CD14-positive monocyte (primary cell): ENCODE data around the gene ASZ1. TPM values are rescaled to one million over a fixed set of nuclear protein-coding genes. Genes with fewer than 3 reads are reported as not detected.

Source experiments
- DNase-seq, 3 donors: peaks; one replicate each; pipeline ENCODE4 v3.0.0-alpha.2; 2011 to 2022
- H2AFZ ChIP-seq: 2 replicates; pipeline ENCODE4 v1.6.0; 2012; ENCODE audit warnings: mild to moderate bottlenecking, low read depth, low read length, inconsistent platforms; ENCODE audit not compliant: insufficient read depth, poor library complexity, severe bottlenecking
- H3K27ac ChIP-seq, 2 donors: 1 replicate in 1 of 2; 2 replicates in 1 of 2; pipeline ENCODE4 v1.5.1; 2012 to 2013; ENCODE audit warnings: low read length in 2 of 2, control low read depth in 1 of 2, inconsistent platforms in 1 of 2, low read depth in 1 of 2, mild to moderate bottlenecking in 1 of 2
- H3K27me3 ChIP-seq, 2 donors: one replicate each; pipeline versions ENCODE4 v1.6.0 to v1.6.1; 2011 to 2013; ENCODE audit warnings: low read length in 2 of 2; ENCODE audit not compliant: control insufficient read depth in 2 of 2, insufficient read depth in 2 of 2
- H3K36me3 ChIP-seq, 2 donors: replicated peaks in 1 of 2; 1 replicate in 1 of 2; 2 replicates in 1 of 2; pipeline versions ENCODE4 v1.5.1 to v1.6.1; 2012 to 2013; ENCODE audit warnings: low read length in 2 of 2, control low read depth in 1 of 2, inconsistent platforms in 1 of 2, mild to moderate bottlenecking in 1 of 2; ENCODE audit not compliant: insufficient read depth in 2 of 2, control insufficient read depth in 1 of 2
- H3K4me1 ChIP-seq, 2 donors: 1 replicate in 1 of 2; 2 replicates in 1 of 2; pipeline versions ENCODE4 v1.5.1 to v1.6.1; 2012 to 2013; ENCODE audit warnings: low read length in 2 of 2, control low read depth in 1 of 2, inconsistent platforms in 1 of 2, mild to moderate bottlenecking in 1 of 2, moderate library complexity in 1 of 2; ENCODE audit not compliant: insufficient read depth in 2 of 2, control insufficient read depth in 1 of 2
- H3K4me2 ChIP-seq: replicated peaks from 2 replicates; pipeline ENCODE3; 2012; ENCODE audit warnings: low read length, moderate library complexity, mild to moderate bottlenecking; ENCODE audit not compliant: poor library complexity, severe bottlenecking; ENCODE audit errors: extremely low read depth
- H3K4me3 ChIP-seq, 3 experiments: fragments of 200-600 bp in 1 of 3; sonication (generic) in 1 of 3; replicated peaks in 1 of 3; 1 replicate in 2 of 3; 2 replicates in 1 of 3; pipeline ENCODE4 v1.5.1; 2011 to 2013; ENCODE audit warnings: low read length in 3 of 3, mild to moderate bottlenecking in 3 of 3, control low read depth in 2 of 3, low read depth in 2 of 3, inconsistent platforms in 1 of 3, moderate library complexity in 1 of 3
- H3K79me2 ChIP-seq: 2 replicates; pipeline ENCODE4 v1.6.0; 2012; ENCODE audit warnings: mild to moderate bottlenecking, control low read depth, inconsistent platforms, low read length, moderate library complexity; ENCODE audit not compliant: insufficient read depth
- H3K9ac ChIP-seq: 2 replicates; pipeline ENCODE4 v1.6.0; 2017; ENCODE audit warnings: low read length, mild to moderate bottlenecking; ENCODE audit not compliant: insufficient read depth, poor library complexity, severe bottlenecking
- H3K9me3 ChIP-seq, 2 donors: replicated peaks in 1 of 2; 1 replicate in 1 of 2; 2 replicates in 1 of 2; pipeline versions ENCODE4 v1.5.1 to v1.6.1; 2012 to 2013; ENCODE audit warnings: low read length in 2 of 2, control low read depth in 1 of 2; ENCODE audit not compliant: control insufficient read depth in 1 of 2, insufficient read depth in 1 of 2
- H4K20me1 ChIP-seq: 2 replicates; pipeline ENCODE4 v1.6.0; 2012; ENCODE audit warnings: mild to moderate bottlenecking, low read length, control low read depth, moderate library complexity; ENCODE audit not compliant: insufficient read depth
- H3K27ac Mint-ChIP-seq, 7 donors: one replicate each; pipeline ENCODE4 v1.8.0; 2020; ENCODE audit warnings: mild to moderate bottlenecking in 7 of 7, mixed read lengths in 7 of 7, moderate library complexity in 6 of 7, inconsistent platforms in 2 of 7
- H3K27me3 Mint-ChIP-seq, 3 donors: one replicate each; pipeline ENCODE4 v1.8.0; 2021 to 2022; ENCODE audit warnings: low read depth in 3 of 3, mild to moderate bottlenecking in 3 of 3, mixed read lengths in 3 of 3, moderate library complexity in 3 of 3, inconsistent platforms in 1 of 3
- H3K36me3 Mint-ChIP-seq, 2 donors: one replicate each; pipeline ENCODE4 v1.8.0; 2020; ENCODE audit warnings: mixed read lengths in 2 of 2, inconsistent platforms in 1 of 2, mild to moderate bottlenecking in 1 of 2
- H3K4me1 Mint-ChIP-seq: one replicate; pipeline ENCODE4 v1.8.0; 2020; ENCODE audit warnings: mild to moderate bottlenecking, mixed read lengths
- H3K4me3 Mint-ChIP-seq, 2 donors: one replicate each; pipeline ENCODE4 v1.8.0; 2020; ENCODE audit warnings: mild to moderate bottlenecking in 2 of 2, mixed read lengths in 2 of 2, moderate library complexity in 1 of 2
- H3K9me3 Mint-ChIP-seq, 7 donors: one replicate each; pipeline ENCODE4 v1.8.0; 2020 to 2022; ENCODE audit warnings: mixed read lengths in 7 of 7, mild to moderate bottlenecking in 6 of 7, moderate library complexity in 6 of 7, inconsistent platforms in 2 of 7
- intact Hi-C, 2 donors: fragments of 100-400 bp; cut with micrococcal nuclease; formaldehyde crosslinking; loops; one replicate each; pipeline versions ENCODE4 v1.15.0 to v1.15.1; 2023
- polyA plus RNA-seq, 3 donors: library from polyadenylated mRNA; depleted of rRNA in 1 of 3; unstranded in 2 of 3; stranded (reverse) in 1 of 3; fragments of 300-500 nt in 2 of 3; fragments of >200 nt in 1 of 3; fragmentation: Illumina TruSeq in 2 of 3; gene quantifications; 1 replicate in 2 of 3; 2 replicates in 1 of 3; pipeline ENCODE4 v1.2.3, GENCODE V29; 2012 to 2021
- TF ChIP-seq, protein P1 (sequence below): fragments of 200-600 bp; IDR thresholded peaks from one replicate; pipeline ENCODE4 v1.8.0; 2022; ENCODE audit warnings: antibody characterized with exemption, mild to moderate bottlenecking

ASZ1 gene
- polyA plus RNA-seq, 3 donors = not detected

DNA sequence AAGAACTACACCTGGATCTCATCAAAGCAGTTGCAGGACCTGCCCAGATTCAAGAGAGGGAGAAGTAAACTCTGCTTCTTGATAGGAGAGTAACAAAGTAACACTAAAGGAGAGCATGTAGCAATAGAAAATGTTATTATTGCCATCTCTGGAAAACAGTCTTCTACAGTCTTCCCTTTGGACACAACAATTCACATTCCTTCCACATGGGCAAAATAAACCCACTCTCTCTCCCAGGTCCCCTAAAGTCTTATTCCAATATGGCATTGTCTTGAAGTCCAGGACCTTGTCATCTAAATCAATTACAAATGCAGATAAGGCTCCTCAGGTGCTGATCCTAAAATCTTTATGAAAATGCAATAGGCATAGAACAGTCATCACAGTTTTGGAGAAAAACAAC lies 94.1 kb downstream of the ASZ1 start:
- TF ChIP-seq, protein P1, sequence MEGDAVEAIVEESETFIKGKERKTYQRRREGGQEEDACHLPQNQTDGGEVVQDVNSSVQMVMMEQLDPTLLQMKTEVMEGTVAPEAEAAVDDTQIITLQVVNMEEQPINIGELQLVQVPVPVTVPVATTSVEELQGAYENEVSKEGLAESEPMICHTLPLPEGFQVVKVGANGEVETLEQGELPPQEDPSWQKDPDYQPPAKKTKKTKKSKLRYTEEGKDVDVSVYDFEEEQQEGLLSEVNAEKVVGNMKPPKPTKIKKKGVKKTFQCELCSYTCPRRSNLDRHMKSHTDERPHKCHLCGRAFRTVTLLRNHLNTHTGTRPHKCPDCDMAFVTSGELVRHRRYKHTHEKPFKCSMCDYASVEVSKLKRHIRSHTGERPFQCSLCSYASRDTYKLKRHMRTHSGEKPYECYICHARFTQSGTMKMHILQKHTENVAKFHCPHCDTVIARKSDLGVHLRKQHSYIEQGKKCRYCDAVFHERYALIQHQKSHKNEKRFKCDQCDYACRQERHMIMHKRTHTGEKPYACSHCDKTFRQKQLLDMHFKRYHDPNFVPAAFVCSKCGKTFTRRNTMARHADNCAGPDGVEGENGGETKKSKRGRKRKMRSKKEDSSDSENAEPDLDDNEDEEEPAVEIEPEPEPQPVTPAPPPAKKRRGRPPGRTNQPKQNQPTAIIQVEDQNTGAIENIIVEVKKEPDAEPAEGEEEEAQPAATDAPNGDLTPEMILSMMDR = no peak
- H3K27ac Mint-ChIP-seq = no peak overlapping the region
- Histone ChIP-seq H3K4me3 (no peak overlapping the region), H2AFZ (no peak overlapping the region), H3K4me1 (no peaks in the 10 kb centered on the region), H3K27me3 (no peaks in the 10 kb centered on the region), H4K20me1 (no peaks in the 10 kb centered on the region), H3K9ac (no peak overlapping the region), H3K4me2 (no peak overlapping the region), H3K9me3 (no peaks in the 10 kb centered on the region), H3K36me3 (no peaks in the 10 kb centered on the region), H3K27ac (no peak overlapping the region), H3K79me2 (no peaks in the 10 kb centered on the region)
- intact Hi-C loops = no loop called here
- H3K36me3 Mint-ChIP-seq = no peaks in the 10 kb centered on the region
- no peak for DNase-seq
- no peaks in the 10 kb centered on the region for H3K4me1 Mint-ChIP-seq
- peaks cover 0 to 10% (median 0%) of the 10 kb centered on the region in 7 donors for H3K9me3 Mint-ChIP-seq
- H3K4me3 Mint-ChIP-seq = no peak overlapping the region
- H3K27me3 Mint-ChIP-seq = peaks cover 2% of the 10 kb centered on the region in 3 donors

DNA sequence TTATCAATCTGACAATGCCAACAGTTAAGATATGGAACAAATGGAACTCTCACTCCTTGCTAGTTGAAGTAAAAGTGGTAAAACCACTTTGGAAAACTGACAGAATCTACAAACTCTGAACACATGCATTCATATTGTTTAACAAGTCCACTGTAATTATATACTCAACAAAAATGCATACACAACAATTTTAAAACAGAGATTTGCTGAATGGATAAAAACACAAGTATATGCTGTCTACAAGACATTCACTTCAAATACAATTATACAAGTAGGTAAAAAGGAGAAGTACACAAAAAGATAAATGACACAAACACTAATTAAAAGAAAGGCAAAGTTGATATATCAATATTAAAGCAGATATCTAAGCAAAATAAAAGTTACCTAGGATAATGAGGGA lies 95.3 kb downstream of the ASZ1 start:
- H4K20me1 ChIP-seq = no peaks in the 10 kb centered on the region
- intact Hi-C loops = no loop called here
- H3K9me3 Mint-ChIP-seq = peaks cover 0 to 15% (median 4%) of the 10 kb centered on the region in 7 donors
- H3K4me1 Mint-ChIP-seq = no peaks in the 10 kb centered on the region
- TF ChIP-seq, protein P1 = no peak
- H3K9ac ChIP-seq = no peak overlapping the region
- no peak for DNase-seq
- H2AFZ ChIP-seq = no peak overlapping the region
- H3K4me2 ChIP-seq = no peak overlapping the region
- H3K79me2 ChIP-seq = no peaks in the 10 kb centered on the region
- no peaks in the 10 kb centered on the region for H3K36me3 Mint-ChIP-seq
- no peak overlapping the region for H3K4me3 ChIP-seq
- no peaks in the 10 kb centered on the region for H3K9me3 ChIP-seq
- H3K4me3 Mint-ChIP-seq = no peak overlapping the region
- no peak overlapping the region for H3K27ac ChIP-seq
- H3K27me3 Mint-ChIP-seq = peaks cover 0 to 5% (median 2%) of the 10 kb centered on the region in 3 donors
- no peak overlapping the region for H3K27ac Mint-ChIP-seq
- H3K36me3 ChIP-seq = no peaks in the 10 kb centered on the region
- H3K27me3 ChIP-seq = no peaks in the 10 kb centered on the region
- H3K4me1 ChIP-seq = no peaks in the 10 kb centered on the region
